Heart right ventricle (tissue), 16 donors: ENCODE results near the gene USP6NL. TPM values are rescaled to one million over a fixed set of nuclear protein-coding genes. Genes with fewer than 3 reads are reported as not detected.

Source experiments
- ATAC-seq, 8 donors: fragments of 200-7000 bp; cut with Tn5 transposase; one replicate each; pipeline ENCODE4 v1.9.1; 2020; ENCODE audit warnings: mild to moderate bottlenecking in 8 of 8, moderate library complexity in 8 of 8, moderate number of reproducible peaks in 1 of 8
- DNase-seq, 2 donors: peaks; one replicate each; pipeline ENCODE4 v3.0.0-alpha.2; 2020
- H3K27ac ChIP-seq, 10 donors: fragments of 200-600 bp; sonication (generic) in 2 of 10; one replicate each; pipeline versions ENCODE4 v1.5.0 to v1.8.0; 2020 to 2022; ENCODE audit warnings: mild to moderate bottlenecking in 3 of 10
- H3K27me3 ChIP-seq, 7 donors: fragments of 200-600 bp; one replicate each; pipeline ENCODE4 v1.8.0; 2021 to 2022; ENCODE audit warnings: mild to moderate bottlenecking in 2 of 7
- H3K36me3 ChIP-seq, 9 donors: fragments of 200-600 bp; sonication (generic) in 1 of 9; one replicate each; pipeline versions ENCODE4 v1.5.0 to v1.8.0; 2020 to 2022; ENCODE audit warnings: mild to moderate bottlenecking in 2 of 9
- H3K4me1 ChIP-seq, 9 donors: fragments of 200-600 bp; sonication (generic) in 1 of 9; one replicate each; pipeline versions ENCODE4 v1.5.0 to v1.8.0; 2020 to 2022; ENCODE audit warnings: mild to moderate bottlenecking in 4 of 9
- H3K4me3 ChIP-seq, 10 donors: fragments of 200-600 bp; sonication (generic) in 2 of 10; one replicate each; pipeline versions ENCODE4 v1.5.0 to v1.8.0; 2020 to 2022; ENCODE audit warnings: mild to moderate bottlenecking in 7 of 10, moderate library complexity in 2 of 10
- H3K9me3 ChIP-seq, 11 donors: fragments of 200-600 bp in 10 of 11; sonication (generic) in 2 of 11; one replicate each; pipeline versions ENCODE4 v1.5.0 to v1.8.0; 2013 to 2022; ENCODE audit warnings: mild to moderate bottlenecking in 2 of 11, control low read depth in 1 of 11, moderate library complexity in 1 of 11
- CTCF ChIP-seq, 9 donors: fragments of 200-600 bp; sonication (generic) in 2 of 9; IDR thresholded peaks; one replicate each; pipeline versions ENCODE4 v1.5.0 to v1.8.0; 2021 to 2022; ENCODE audit warnings: antibody characterized with exemption in 9 of 9, mild to moderate bottlenecking in 5 of 9, moderate library complexity in 1 of 9
- WGBS, 2 donors: extraction: QIAGEN DNeasy Blood & Tissue Kit; methylation state at CpG; one replicate each; pipeline ENCODE4 v1.1.7; 2013; ENCODE audit warnings: inconsistent platforms in 1 of 2; 5-methylcytosine and 5-hydroxymethylcytosine counted together
- intact Hi-C, 10 donors: fragments of 100-400 bp; cut with DNase I; formaldehyde crosslinking; loops; one replicate each; pipeline versions ENCODE4 v1.11.1 to v1.14.2; 2022
- polyA plus RNA-seq, 2 donors: library from polyadenylated mRNA; stranded (reverse); fragments of 200-250 nt; gene quantifications; one replicate each; pipeline ENCODE4 v1.2.3, GENCODE V29; 2013
- total RNA-seq, 10 donors: library from RNA; stranded (reverse); fragmentation: NEBNext Ultra II Directional in 3 of 10; extraction: Animal tissue kit (Norgen Biotek cat#: 25700) in 3 of 10; gene quantifications; one replicate each; pipeline versions ENCODE4 v1.2.1 to v1.2.4, GENCODE V29; 2021 to 2023
- donor health status: Arrhythmogenic right ventricular cardiomyopathy.
- donor health status: ischemic (EF 13 %, LVEDD 7.1; RV severe dilation, severe dysfunction).
- donor health status: healthy with polysubstance abuse.
- donor health status: DM: no; HTN: yes; CAD: no.
- donor health status: DM: no; HTN: no; CAD: no.
- donor health status: ischemic (EF 25% LVEDD 6.9; RV normal size, moderate dysfunction).
- donor health status: ischemic (EF 25% LVEDD 5.7; RV mildly dilated, moderate dysfunction).
- donor health status: healthy.
- donor health status: DM: yes; HTN: yes; CAD: no.
- donor health status: Ischemic cardiomyopathy.
- donor health status: ischemic (EF 35%, LVEDD 5.7; RV mildly dilated, moderate dysfunction).
- donor health status: nonischemic (EF 11% LVEDD 7.7; RV severe dilation, severe dysfunction).
- donor health status: DM: yes; HTN: yes; CAD: no.
- donor health status: PGD.
- donor health status: ischemic (EF 29% LVEDD 5.4; RV normal size, mild dysfunction).
- donor health status: nonischemic (EF 23%, LVEDD 6.1; RV moderate dilation, normal function).

The USP6NL gene
- total and polyA plus RNA-seq, 12 donors = 1.8 to 11.1 (median 8.2) TPM

DNA sequence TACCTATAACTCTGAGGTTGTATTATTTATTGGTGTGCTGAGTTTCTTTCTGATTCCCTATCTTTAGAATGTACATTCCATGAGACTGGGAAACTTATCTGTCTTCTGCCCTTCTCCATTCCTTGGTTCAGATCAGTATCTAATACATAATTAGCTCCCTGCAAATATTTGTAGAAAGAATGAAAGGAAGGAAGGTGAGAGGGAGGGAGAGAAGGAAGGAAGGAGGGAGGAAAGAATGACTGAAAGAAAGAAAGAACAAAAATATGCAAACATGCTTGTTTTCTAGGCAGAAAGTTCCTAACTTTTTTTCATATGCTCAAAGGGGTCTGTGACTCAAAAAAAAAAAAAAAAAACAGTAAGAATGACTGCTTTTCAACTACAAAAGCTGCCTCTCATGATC lies 3.9 kb upstream of the USP6NL start:
- H3K4me1 ChIP-seq = peaks cover 0 to 11% (median 7%) of the 10 kb centered on the region in 9 donors
- no peak for TF ChIP-seq CTCF (IDR thresholded peaks at IDR 0.05)
- no peak for ATAC-seq
- no peak overlapping the region for H3K27ac ChIP-seq
- DNase-seq = no peak
- H3K27me3 ChIP-seq = no peaks in the 10 kb centered on the region
- H3K36me3 ChIP-seq = no peaks in the 10 kb centered on the region
- peaks cover 0 to 17% (median 4%) of the 10 kb centered on the region in 11 donors for H3K9me3 ChIP-seq
- no peak overlapping the region for H3K4me3 ChIP-seq
- intact Hi-C loops = loop anchor here in 4 of 10 donors (10.0 kb wide), 3 partner anchors 91 to 109 kb away; no protein-coding TSS in a partner anchor

- peak overlapping the region; percentile 72 to 96 (median 84) for H3K4me3 ChIP-seq
- intact Hi-C loops = loop anchor here in 7 of 10 donors (5.0 to 10.0 kb wide), 9 partner anchors 70 to 130 kb away; partner anchors contain the start of gene ECHDC3 (in 1 of the 7)
- no peak for TF ChIP-seq CTCF (IDR thresholded peaks at IDR 0.05)
- peaks cover 0 to 9% (median 3%) of the 10 kb centered on the region in 11 donors for H3K9me3 ChIP-seq
- peak in 4 of 8 donors; percentile 1 to 34 (median 18) for ATAC-seq
- peak overlapping the region; percentile 73 to 94 (median 92) for H3K27ac ChIP-seq
- no peak for DNase-seq
- no peaks in the 10 kb centered on the region for H3K27me3 ChIP-seq
- H3K4me1 ChIP-seq = peaks cover 4 to 27% (median 19%) of the 10 kb centered on the region in 9 donors
- WGBS, 2 donors = 19% methylated on average over 11 of the region's 11 CpGs
- no peaks in the 10 kb centered on the region for H3K36me3 ChIP-seq
Measured at GRCh38 chr10:11612021-11613001, 861 bp upstream of the USP6NL start.

GRCh38 chr10:11610826-11611247 lies 613 bp downstream of the USP6NL start:
- no peak for TF ChIP-seq CTCF (IDR thresholded peaks at IDR 0.05)
- Histone ChIP-seq H3K27ac (peak overlapping the region; percentile 73 to 94 (median 92)), H3K4me1 (peaks cover 4 to 27% (median 19%) of the 10 kb centered on the region in 9 donors), H3K9me3 (no peaks in the 10 kb centered on the region), H3K27me3 (no peaks in the 10 kb centered on the region), H3K36me3 (no peaks in the 10 kb centered on the region), H3K4me3 (peak overlapping the region; percentile 72 to 96 (median 84))
- DNase-seq (peak; percentile 14 to 39), ATAC-seq (peak in 5 of 8 donors; percentile 9 to 25 (median 21))
- intact Hi-C loops = loop anchor here in 7 of 10 donors (2.0 to 10.0 kb wide), 10 partner anchors 71 to 131 kb away; partner anchors contain the start of gene ECHDC3 (in 1 of the 7)
- WGBS, 2 donors = 0 to 1% methylated on average over 27 to 43 of the region's 43 CpGs

DNA sequence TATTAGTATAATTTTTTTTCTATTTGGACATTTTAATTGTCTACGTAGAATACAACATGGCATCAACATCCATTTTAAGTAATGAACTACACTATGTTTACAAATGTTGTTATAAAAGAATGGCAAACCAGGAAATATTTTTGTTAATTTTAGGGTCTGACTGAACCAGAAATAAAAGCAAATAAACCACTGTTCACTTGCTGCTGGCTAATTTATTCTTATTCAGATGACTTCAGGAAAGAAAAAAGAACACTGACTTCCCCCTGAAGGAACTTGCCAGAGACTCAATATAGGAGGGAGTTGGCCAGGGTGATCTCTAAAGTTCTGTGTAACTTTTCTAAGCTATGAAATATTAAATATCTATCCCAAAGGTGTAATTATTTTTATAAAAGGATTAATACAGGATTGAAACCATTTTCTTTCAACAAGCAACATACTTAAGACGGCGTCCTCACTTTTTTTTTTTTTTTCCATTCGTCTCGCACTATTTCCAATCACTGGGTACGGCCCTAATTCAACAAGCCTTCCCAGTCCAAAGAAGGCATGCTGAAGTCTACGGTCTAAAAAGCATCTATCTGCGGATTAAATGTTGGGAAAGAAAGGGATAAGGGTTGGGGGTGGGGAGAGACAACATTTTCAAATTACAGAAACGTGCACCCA lies 1.2 kb downstream of the USP6NL start:
- Histone ChIP-seq H3K27ac (peak overlapping the region in 9 of 10 donors; percentile 84 to 94 (median 92)), H3K36me3 (no peaks in the 10 kb centered on the region), H3K4me3 (peak overlapping the region; percentile 72 to 96 (median 84)), H3K9me3 (peaks cover 0 to 4% (median 0%) of the 10 kb centered on the region in 11 donors), H3K27me3 (no peaks in the 10 kb centered on the region), H3K4me1 (peaks cover 4 to 31% (median 19%) of the 10 kb centered on the region in 9 donors)
- TF ChIP-seq CTCF (IDR thresholded peaks at IDR 0.05) = no peak
- DNase-seq (no peak), ATAC-seq (peak in 1 of 8 donors; percentile 3)
- 7 to 8% methylated on average over 9 of the region's 9 CpGs for WGBS, 2 donors
- intact Hi-C loops = loop anchor here in 7 of 10 donors (2.0 to 10.0 kb wide), 10 partner anchors 72 to 132 kb away; partner anchors contain the start of gene ECHDC3 (in 1 of the 7)
